ENCODE results near the gene DLG4.

GRCh38 chr17:7203391-7203790 is 16.2 kb downstream of the DLG4 start:
- TF ChIP-seq ZNF37A (tag by site-specific recombination; IDR thresholded peaks at IDR 0.05), result no peak
- TF ChIP-seq CTCF (tag by site-specific recombination; IDR thresholded peaks at IDR 0.05), result no peak
- no peak for TF ChIP-seq PRDM1 (tag by site-specific recombination; IDR thresholded peaks at IDR 0.05)
- TF ChIP-seq ZBTB49 (tag by site-specific recombination; IDR thresholded peaks at IDR 0.05; ENCODE audit: low read depth), result no peak
- TF ChIP-seq ZNF518A (tag by site-specific recombination; conservative IDR thresholded peaks at IDR 0.05; ENCODE audit: low read depth), result no peak
- no peak for TF ChIP-seq ZNF677 (tag by site-specific recombination; IDR thresholded peaks at IDR 0.05)

Measured in HEK293 (cell line).